Endothelial cell of umbilical vein (primary cell): ENCODE results near the gene TMEM43. TPM values are rescaled to one million over a fixed set of nuclear protein-coding genes. Genes with fewer than 3 reads are reported as not detected.
A peak's percentile ranks its signal among the peaks of the same experiment; 100 is the strongest.

ENCODE experiments used
- BruUV-seq: library from RNA; stranded (reverse); fragments of 400-500 nt; replicated peaks from 2 replicates; lab custom pipeline; 2021; lab: Mats Ljungman, UMichigan
- CTCF ChIA-PET: fragments of 300-600, 350-600 bp; sonication (Branson Sonifier 250); formaldehyde crosslinking; loops from one replicate; lab custom pipeline; 2021; ENCODE audit warnings: antibody characterized with exemption, inconsistent platforms; lab: Charles Lee
- POLR2A ChIA-PET: fragments of 300-600, 350-600 bp; sonication (Branson Sonifier 250); formaldehyde crosslinking; loops from one replicate; lab custom pipeline; 2021; ENCODE audit warnings: antibody characterized with exemption, inconsistent platforms; lab: Charles Lee
- DNase-seq: peaks from one replicate; pipeline ENCODE4 v3.0.0-alpha.2; 2011; ENCODE audit warnings: low read depth, low spot score
- FAIRE-seq: peaks from 2 replicates; lab custom pipeline; 2011; peaks lifted over from hg19 to GRCh38; lab: Jason Lieb, UNC
- H2AFZ ChIP-seq: 2 replicates; pipeline ENCODE4 v1.6.0; 2012; ENCODE audit warnings: low read depth, low read length, control low read depth, inconsistent platforms
- H3K27ac ChIP-seq: 2 replicates; pipeline ENCODE4 v1.5.1; 2011; ENCODE audit warnings: low read depth, mild to moderate bottlenecking, control low read depth, low read length, moderate library complexity; ENCODE audit not compliant: insufficient read depth
- H3K27me3 ChIP-seq, 2 experiments: 2 replicates each; pipeline versions ENCODE4 v1.6.0 to v1.6.1; 2011; ENCODE audit warnings: low read length in 2 of 2, mixed read lengths in 1 of 2; ENCODE audit not compliant: control insufficient read depth in 2 of 2, insufficient read depth in 2 of 2
- H3K36me3 ChIP-seq, 2 experiments: 2 replicates in 1 of 2; 3 replicates in 1 of 2; pipeline ENCODE4 v1.5.1; 2011; ENCODE audit warnings: low read length in 2 of 2, mild to moderate bottlenecking in 1 of 2, moderate library complexity in 1 of 2; ENCODE audit not compliant: control insufficient read depth in 2 of 2, insufficient read depth in 2 of 2; ENCODE audit errors: extremely low read depth in 1 of 2
- H3K4me1 ChIP-seq: 3 replicates; pipeline ENCODE4 v1.5.1; 2011; ENCODE audit warnings: mild to moderate bottlenecking, low read length; ENCODE audit not compliant: control insufficient read depth, insufficient read depth; ENCODE audit errors: extremely low read depth
- H3K4me2 ChIP-seq: 2 replicates; pipeline ENCODE4 v1.6.1; 2011; ENCODE audit warnings: low read length, control low read depth, mixed read lengths; ENCODE audit not compliant: insufficient read depth
- H3K4me3 ChIP-seq, 3 experiments: fragments of 200-600 bp in 1 of 3; sonication (generic), shearing (Covaris generic) in 1 of 3; replicated peaks in 1 of 3; 2 replicates each; pipeline ENCODE4 v1.5.1; 2011 to 2016; ENCODE audit warnings: control low read depth in 3 of 3, low read length in 3 of 3, mild to moderate bottlenecking in 2 of 3, inconsistent platforms in 1 of 3, low read depth in 1 of 3, moderate library complexity in 1 of 3; ENCODE audit not compliant: insufficient read depth in 1 of 3
- H3K79me2 ChIP-seq: 2 replicates; pipeline ENCODE4 v1.6.0; 2012; ENCODE audit warnings: low read length, inconsistent platforms; ENCODE audit not compliant: control insufficient read depth, insufficient read depth
- H3K9ac ChIP-seq: replicated peaks from 2 replicates; pipeline ENCODE3; 2011; ENCODE audit warnings: low read length, control low read depth; ENCODE audit not compliant: insufficient read depth; ENCODE audit errors: extremely low read depth
- H3K9me1 ChIP-seq: replicated peaks from 3 replicates; pipeline ENCODE4 v1.6.0; 2011; ENCODE audit warnings: mild to moderate bottlenecking, low read length; ENCODE audit not compliant: control insufficient read depth, insufficient read depth; ENCODE audit errors: extremely low read depth
- H3K9me3 ChIP-seq: replicated peaks from 2 replicates; pipeline ENCODE4 v1.5.1; 2012; ENCODE audit warnings: low read length, inconsistent platforms; ENCODE audit not compliant: control insufficient read depth, insufficient read depth
- H4K20me1 ChIP-seq: replicated peaks from 2 replicates; pipeline ENCODE3; 2011; ENCODE audit warnings: mild to moderate bottlenecking, low read length; ENCODE audit not compliant: control insufficient read depth, insufficient read depth; ENCODE audit errors: extremely low read depth
- EZH2 ChIP-seq: IDR thresholded peaks from 2 replicates; pipeline ENCODE4 v1.6.1; 2012; ENCODE audit warnings: borderline replicate concordance, low read depth, mild to moderate bottlenecking, moderate library complexity, low read length, inconsistent platforms; ENCODE audit not compliant: severe bottlenecking
- FOS ChIP-seq: IDR thresholded peaks from 2 replicates; pipeline ENCODE4 v1.6.1; 2011; ENCODE audit warnings: mild to moderate bottlenecking, low read length, moderate library complexity, borderline replicate concordance; ENCODE audit not compliant: insufficient read depth
- GATA2 ChIP-seq: IDR thresholded peaks from 2 replicates; pipeline ENCODE4 v1.7.0; 2011; ENCODE audit warnings: low read depth, mild to moderate bottlenecking, moderate library complexity, mixed read lengths, low read length; ENCODE audit not compliant: insufficient read length, insufficient read depth
- MYC ChIP-seq: IDR thresholded peaks from one replicate; pipeline ENCODE4 v1.6.1; 2011; ENCODE audit warnings: mild to moderate bottlenecking, low read depth, low read length
- POLR2AphosphoS5 ChIP-seq: IDR thresholded peaks from 2 replicates; pipeline ENCODE4 v1.6.1; 2012; ENCODE audit warnings: low read depth, mild to moderate bottlenecking, control low read depth, low read length, moderate library complexity; ENCODE audit not compliant: insufficient read depth
- dilution Hi-C: fragments of 300-500 bp; cut with MboI; formaldehyde crosslinking; loops from one replicate; pipeline ENCODE4 v1.15.0; 2019; ENCODE audit warnings: low sequenced_read_pairs; ENCODE audit not compliant: extremely low pct_ligation_motif_present
- intact Hi-C: fragments of 100-400 bp; cut with micrococcal nuclease; formaldehyde crosslinking; loops from one replicate; pipeline ENCODE4 v1.10.0; 2022
- polyA plus RNA-seq, 4 experiments: library from polyadenylated mRNA; depleted of rRNA in 3 of 4; stranded (reverse) in 3 of 4; unstranded in 1 of 4; fragments of >200 nt; gene quantifications; 2 replicates each; pipeline versions ENCODE4 v1.2.1 to v1.2.3, GENCODE V29; 2011 to 2012; ENCODE audit warnings: missing spikeins in 1 of 4
- total RNA-seq: library from RNA; stranded (reverse); gene quantifications from 2 replicates; pipeline ENCODE4 v1.2.3, GENCODE V29; 2021
- TF ChIP-seq, protein P1 (sequence below), 2 donors: IDR thresholded peaks; 1 replicate in 1 of 2; 2 replicates in 1 of 2; pipeline ENCODE4 v1.5.1; 2011; ENCODE audit warnings: low read length in 2 of 2, mild to moderate bottlenecking in 2 of 2, moderate library complexity in 2 of 2, control low read depth in 1 of 2, inconsistent platforms in 1 of 2, low read depth in 1 of 2; ENCODE audit not compliant: insufficient read depth in 1 of 2; ENCODE audit errors: extremely low read depth in 1 of 2

TMEM43 gene
- total and polyA plus RNA-seq, 2 donors (not counting 3 experiments of a cell fraction or from before 2014, with no cell fraction given) = 80.6 to 119 TPM

DNA sequence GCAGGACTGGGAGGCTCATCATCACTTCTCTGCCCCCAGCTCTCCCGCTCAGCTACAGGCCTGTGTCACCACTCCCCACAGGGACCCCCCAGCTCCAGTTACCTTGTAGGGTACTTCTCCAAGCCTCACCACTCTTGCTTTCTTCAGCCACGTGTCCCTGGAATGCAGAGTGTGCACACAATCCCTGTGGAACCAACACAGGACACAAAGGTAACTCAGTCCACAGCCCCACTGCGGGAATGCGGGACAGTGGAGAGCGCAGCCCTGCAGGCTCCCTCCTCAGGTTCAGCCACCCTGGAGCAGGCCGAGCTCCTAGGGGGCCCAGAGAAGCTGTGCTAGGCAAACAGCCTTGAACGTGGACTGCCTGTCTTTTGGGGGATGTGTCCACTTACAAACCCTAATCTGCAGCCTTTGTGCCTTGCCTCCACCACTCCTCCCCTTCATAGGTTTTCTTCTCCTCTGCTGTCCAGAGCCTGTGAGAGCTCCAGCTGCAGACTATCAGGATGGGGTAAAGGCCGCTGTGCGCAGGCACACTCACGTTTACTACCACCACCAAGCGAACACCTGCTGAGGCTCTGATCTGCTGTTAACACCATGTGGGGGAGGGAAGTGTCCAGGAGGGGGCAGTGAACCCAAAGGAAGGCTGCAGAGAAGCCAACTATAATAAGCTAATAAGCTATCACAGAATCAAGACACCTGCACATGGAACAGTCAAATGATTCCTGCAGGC, 27.5 kb downstream of the TMEM43 start:
- intact Hi-C loops (no loop called here), dilution Hi-C loops (no loop called here)
- H3K79me2 ChIP-seq = no peaks in the 10 kb centered on the region
- H4K20me1 ChIP-seq = no peaks in the 10 kb centered on the region
- TF ChIP-seq, protein P1, sequence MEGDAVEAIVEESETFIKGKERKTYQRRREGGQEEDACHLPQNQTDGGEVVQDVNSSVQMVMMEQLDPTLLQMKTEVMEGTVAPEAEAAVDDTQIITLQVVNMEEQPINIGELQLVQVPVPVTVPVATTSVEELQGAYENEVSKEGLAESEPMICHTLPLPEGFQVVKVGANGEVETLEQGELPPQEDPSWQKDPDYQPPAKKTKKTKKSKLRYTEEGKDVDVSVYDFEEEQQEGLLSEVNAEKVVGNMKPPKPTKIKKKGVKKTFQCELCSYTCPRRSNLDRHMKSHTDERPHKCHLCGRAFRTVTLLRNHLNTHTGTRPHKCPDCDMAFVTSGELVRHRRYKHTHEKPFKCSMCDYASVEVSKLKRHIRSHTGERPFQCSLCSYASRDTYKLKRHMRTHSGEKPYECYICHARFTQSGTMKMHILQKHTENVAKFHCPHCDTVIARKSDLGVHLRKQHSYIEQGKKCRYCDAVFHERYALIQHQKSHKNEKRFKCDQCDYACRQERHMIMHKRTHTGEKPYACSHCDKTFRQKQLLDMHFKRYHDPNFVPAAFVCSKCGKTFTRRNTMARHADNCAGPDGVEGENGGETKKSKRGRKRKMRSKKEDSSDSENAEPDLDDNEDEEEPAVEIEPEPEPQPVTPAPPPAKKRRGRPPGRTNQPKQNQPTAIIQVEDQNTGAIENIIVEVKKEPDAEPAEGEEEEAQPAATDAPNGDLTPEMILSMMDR (IDR thresholded peaks at IDR 0.05; ENCODE audit: extremely low read depth in 1 of 2, insufficient read depth in 1 of 2, low read depth in 1 of 2, low read length in 2 of 2) = peak in 1 of 2 donors; percentile 37
- TF ChIP-seq EZH2 = no peak
- H3K4me1 ChIP-seq = peaks cover 2% of the 10 kb centered on the region
- FAIRE-seq (no peak), DNase-seq (no peak)
- peaks cover 4 to 20% of the 10 kb centered on the region in 2 experiments for H3K36me3 ChIP-seq
- H3K4me3 ChIP-seq = no peak overlapping the region
- no peak overlapping the region for H3K4me2 ChIP-seq
- H3K9me3 ChIP-seq = no peaks in the 10 kb centered on the region
- no peaks in the 10 kb centered on the region for H3K9me1 ChIP-seq
- H3K27me3 ChIP-seq = no peaks in the 10 kb centered on the region
- no peak overlapping the region for H2AFZ ChIP-seq
- no peak overlapping the region for H3K27ac ChIP-seq
- H3K9ac ChIP-seq = no peak overlapping the region
- no TSS peak for BruUV-seq
- POLR2A ChIA-PET = no interaction called here
- CTCF ChIA-PET = interaction anchor here (0.6 to 2.3 kb wide), 10 partner anchors 8 to 256 kb away, joined by 3 to 8 read pairs (median 4); partner anchors contain the start of genes CHCHD4, LSM3, TMEM43 and XPC

DNA sequence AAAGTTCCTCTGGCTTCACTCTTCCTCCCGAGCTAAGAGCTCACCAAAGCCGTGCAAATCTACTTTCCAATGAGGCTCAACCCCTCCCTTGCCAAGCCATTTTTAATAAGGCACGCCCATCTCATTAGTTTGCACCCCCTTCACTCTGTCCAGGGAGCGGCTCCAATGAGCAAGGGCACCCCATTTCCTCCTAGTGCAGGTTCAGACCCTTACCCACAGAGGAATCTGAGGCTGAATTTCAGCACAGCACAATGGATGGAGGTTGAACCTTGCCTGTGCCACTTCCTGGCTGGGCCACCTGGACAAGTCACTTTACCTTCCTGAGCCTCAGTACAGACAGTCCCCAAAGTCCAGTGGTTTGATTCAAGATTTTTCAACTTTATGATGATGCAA, 28.1 kb downstream of the TMEM43 start:
- dilution Hi-C loops = no loop called here
- no peak overlapping the region for H3K27ac ChIP-seq
- no peak for DNase-seq
- H3K79me2 ChIP-seq = no peaks in the 10 kb centered on the region
- no peak overlapping the region for H3K4me3 ChIP-seq
- H3K9ac ChIP-seq = no peak overlapping the region
- H2AFZ ChIP-seq = no peak overlapping the region
- H4K20me1 ChIP-seq = no peaks in the 10 kb centered on the region
- ChIA-PET POLR2A (no interaction called here), CTCF (interaction anchor here (0.6 to 2.3 kb wide), 9 partner anchors 8 to 256 kb away, joined by 3 to 8 read pairs (median 5); partner anchors contain the start of genes LSM3 and XPC)
- H3K9me3 ChIP-seq = no peaks in the 10 kb centered on the region
- FAIRE-seq = no peak
- no peaks in the 10 kb centered on the region for H3K27me3 ChIP-seq
- H3K4me2 ChIP-seq = no peak overlapping the region
- intact Hi-C loops = no loop called here
- peaks cover 2% of the 10 kb centered on the region for H3K4me1 ChIP-seq
- BruUV-seq = no TSS peak
- TF ChIP-seq EZH2 (no peak), GATA2 (no peak), POLR2AphosphoS5 (no peak), FOS (no peak), MYC (no peak)
- TF ChIP-seq, protein P1 (IDR thresholded peaks at IDR 0.05; ENCODE audit: extremely low read depth in 1 of 2, insufficient read depth in 1 of 2, low read depth in 1 of 2, low read length in 2 of 2) = no peak
- peaks cover 5 to 23% of the 10 kb centered on the region in 2 experiments for H3K36me3 ChIP-seq
- no peaks in the 10 kb centered on the region for H3K9me1 ChIP-seq
